HUDEP-2 (cell line): ENCODE data around the gene LKAAEAR1.

Experiments used
- DNase-seq, 76 experiments: peaks; one replicate each; lab custom pipeline; 2025; ENCODE audit not compliant: unreplicated experiment in 76 of 76; lab: John Stamatoyannopoulos, UW

Gene LKAAEAR1

GRCh38 chr20:64080813-64081623, 3.2 kb downstream of the LKAAEAR1 start:
- no peak for DNase-seq

DNA sequence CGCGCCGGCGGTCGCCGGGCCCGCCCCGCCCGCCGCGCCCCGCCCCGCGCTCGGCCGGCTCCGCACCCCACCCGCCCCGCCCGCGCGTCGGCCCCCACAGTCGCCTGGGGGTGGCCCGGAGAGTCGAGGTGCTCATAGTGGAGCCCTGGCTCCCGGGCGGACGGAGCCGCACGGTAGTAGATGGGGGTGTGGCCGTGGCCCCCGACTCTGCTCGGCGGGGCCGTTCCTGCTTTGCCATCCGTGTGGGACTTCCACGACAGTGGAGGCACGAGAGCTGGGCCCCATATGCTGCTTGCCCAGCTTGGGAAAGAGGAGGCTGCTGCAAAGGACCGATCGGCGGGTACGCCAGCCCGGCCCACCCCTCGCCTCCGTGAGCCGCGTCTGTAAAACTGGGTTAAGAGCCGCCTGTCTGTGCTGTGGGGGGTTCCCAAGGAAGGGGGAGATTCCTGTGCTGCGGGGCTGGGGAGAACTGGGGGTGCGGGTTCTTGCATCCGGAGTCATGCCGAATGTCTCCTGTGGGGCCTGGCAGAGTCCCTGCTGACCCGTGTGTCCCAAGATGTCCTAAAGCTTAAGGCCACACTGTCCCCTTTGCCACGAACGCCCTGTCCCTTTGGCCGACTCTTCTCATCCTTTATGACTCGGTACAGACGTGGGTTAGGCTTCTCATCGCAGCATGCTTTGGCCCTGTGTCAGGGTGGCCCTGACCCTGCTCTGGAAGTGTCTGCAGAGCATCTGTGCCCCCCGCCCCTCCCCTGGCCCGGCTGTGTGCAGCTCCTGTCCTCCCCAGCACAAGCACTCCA, 4.0 kb downstream of the LKAAEAR1 start, which contains the start of gene OPRL1:
Gene OPRL1 (plus strand): TSS at position 70 of the 800 bp plus-strand sequence. CDS start 12,639 bp downstream, outside the sequence.
- peak in 4 of 76 experiments; percentile 19 to 35 (median 26) for DNase-seq

GRCh38 chr20:64079273-64080012, 4.8 kb downstream of the LKAAEAR1 start, which contains the start of gene RGS19:
Gene RGS19, minus strand, starts transcription at chr20:64079518. Its CDS starts 2,632 bp downstream, at chr20:64076886.
- peak in 33 of 76 experiments; percentile 10 to 57 (median 33) for DNase-seq

- DNase-seq, result no peak
These were observed 5.3 kb downstream of the LKAAEAR1 start for GRCh38 chr20:64078934-64079272.

DNA sequence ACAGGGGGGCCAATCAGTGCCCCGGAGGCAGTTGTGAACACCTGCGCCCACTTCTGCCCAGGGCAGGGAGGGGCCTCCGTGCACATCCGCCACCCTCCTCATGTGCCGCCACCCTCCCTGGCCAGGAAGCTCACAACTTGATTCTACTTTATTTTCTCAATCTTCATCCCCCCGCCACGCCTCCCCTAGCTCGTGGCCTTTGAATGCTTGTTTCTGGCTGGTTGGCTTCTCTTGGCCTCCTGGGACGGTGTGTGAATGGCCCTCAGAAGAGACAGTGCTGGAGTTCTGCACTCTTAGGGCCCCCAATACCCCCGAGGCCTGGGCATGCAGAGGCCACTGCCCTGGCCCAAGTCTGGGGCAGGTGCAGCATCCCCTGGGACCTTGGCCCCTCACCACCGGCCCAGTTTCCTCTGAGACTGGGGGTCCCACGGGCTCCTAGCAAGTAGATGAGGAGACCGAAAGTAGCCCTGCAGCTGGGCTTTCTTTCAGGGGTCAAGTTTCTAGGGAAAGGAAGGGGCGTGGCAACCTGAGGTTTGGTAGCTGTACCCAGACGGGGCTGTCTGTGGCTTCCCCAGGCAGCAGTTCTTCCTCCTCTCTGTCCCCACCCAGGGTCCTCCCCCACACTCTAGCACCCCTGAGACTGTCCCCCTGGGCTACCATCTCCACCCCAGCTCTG, 6.2 kb downstream of the LKAAEAR1 start:
- DNase-seq, result no peak

- no peak for DNase-seq
These were observed 6.7 kb downstream of the LKAAEAR1 start for GRCh38 chr20:64077541-64077875.

DNA sequence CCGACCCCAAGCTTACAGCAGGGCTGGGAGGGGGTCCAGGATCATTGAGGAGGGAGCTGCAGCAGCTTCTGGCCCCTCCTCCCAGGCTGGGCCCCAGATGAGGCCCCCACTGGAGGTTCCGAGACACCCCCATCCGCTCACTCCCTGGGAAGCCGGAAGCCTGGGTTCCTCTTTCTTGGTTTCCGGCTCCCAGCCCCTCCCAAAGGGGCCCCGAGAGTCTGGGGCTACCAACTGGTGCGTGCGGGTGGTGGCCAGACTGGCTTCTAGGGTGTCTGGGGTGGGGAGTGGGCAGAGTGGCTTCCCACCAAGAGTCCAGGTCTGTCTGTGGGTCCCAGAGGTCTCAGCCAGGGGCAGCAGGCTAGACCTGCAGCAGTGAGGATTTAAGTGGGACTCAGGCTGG, 7.1 kb downstream of the LKAAEAR1 start:
- DNase-seq, result no peak

- no peak for DNase-seq
These were observed 7.9 kb downstream of the LKAAEAR1 start for GRCh38 chr20:64076061-64076997.

GRCh38 chr20:64075556-64075955, 8.6 kb downstream of the LKAAEAR1 start:
- DNase-seq, result no peak

GRCh38 chr20:64074963-64075362, 9.2 kb downstream of the LKAAEAR1 start:
- DNase-seq, result no peak

DNA sequence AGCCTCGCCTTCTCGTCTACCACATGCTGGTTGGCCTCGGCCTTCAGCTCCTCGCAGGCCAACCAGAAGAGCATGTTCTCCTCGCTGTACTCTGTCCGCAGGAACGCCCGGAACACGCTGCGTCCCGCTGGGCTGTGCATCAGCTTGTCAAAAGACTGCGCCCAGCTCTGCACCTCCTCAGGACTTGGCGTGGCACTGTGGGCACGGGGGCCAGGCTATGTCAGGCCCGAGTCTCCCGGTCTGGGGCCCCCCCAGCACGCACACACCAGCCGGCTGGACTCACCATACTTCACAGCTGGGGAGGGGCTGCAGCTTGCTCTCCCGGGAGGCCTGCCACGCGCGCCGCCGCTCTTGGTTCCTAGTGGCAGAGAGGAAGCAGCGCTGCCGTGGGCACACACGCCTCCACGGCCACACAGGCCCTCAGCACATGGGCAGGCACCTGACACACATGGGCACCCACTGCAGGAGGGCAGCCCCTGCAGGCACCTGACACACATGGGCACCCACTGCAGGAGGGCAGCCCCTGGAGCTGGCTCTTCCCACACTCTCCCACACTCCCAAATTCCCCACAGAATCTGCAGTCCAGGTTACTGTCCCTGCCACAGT, 9.9 kb downstream of the LKAAEAR1 start:
- no peak for DNase-seq

DNA sequence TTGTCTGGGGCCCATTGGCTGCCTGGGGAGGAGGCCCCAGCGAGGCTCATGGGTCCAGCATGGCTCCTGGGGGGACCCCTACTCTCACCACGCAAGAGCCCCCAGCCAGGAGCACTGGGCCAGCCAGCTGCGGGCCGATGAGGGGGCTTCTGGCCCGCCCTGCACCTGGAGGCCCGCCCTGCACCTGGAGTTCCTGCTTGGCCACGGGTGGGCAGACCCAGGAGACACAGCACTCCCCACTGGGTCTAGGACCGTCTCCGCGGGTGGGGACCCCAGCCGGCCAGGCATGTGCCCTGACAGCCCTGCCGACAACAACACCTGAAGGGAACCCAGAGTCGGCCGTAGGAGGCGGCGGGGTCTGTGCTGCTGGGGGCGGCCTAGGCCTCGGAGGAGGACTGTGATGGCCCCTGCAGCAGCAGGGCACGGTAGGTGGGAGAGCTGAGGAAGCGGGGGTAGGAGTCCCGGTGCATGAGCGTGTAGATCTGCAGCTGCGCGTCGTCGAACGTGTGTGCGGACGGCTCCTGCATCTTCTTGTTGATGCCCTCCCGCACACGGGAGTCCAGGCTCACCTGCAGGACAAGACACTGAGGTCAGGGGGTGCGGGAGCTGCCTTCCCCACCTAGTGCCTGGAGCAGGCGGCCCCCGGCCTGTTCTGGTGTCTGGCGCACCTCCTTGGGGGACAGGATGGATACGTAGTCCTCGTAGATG, 10.6 kb downstream of the LKAAEAR1 start:
- DNase-seq, result no peak

GRCh38 chr20:64072498-64073063, 11.6 kb downstream of the LKAAEAR1 start:
- peak in 3 of 76 experiments; percentile 14 to 43 (median 27) for DNase-seq

GRCh38 chr20:64071341-64072332, 12.6 kb downstream of the LKAAEAR1 start:
- DNase-seq, result no peak

GRCh38 chr20:64070244-64070993, 13.8 kb downstream of the LKAAEAR1 start:
- DNase-seq, result no peak

GRCh38 chr20:64069614-64070243, 14.5 kb downstream of the LKAAEAR1 start:
- DNase-seq, result peak in 5 of 76 experiments; percentile 24 to 39 (median 33)
